Globus pallidus (tissue), 1 donor: Measurements from ENCODE around the gene TTC28.
"Not testable (repeated sequence)": the region's sequence is repeated elsewhere in the genome, so short reads cannot be mapped to it uniquely, and the experiment has no call there.

Experiments used
- DNase-seq: peaks from one replicate; pipeline ENCODE4 v3.0.0-alpha.2; 2015; ENCODE audit warnings: low spot score

Gene TTC28

GRCh38 chr22:28103596-28103995 lies 576.0 kb downstream of the TTC28 start:
- DNase-seq: no peak

GRCh38 chr22:28102151-28102812 lies 577.4 kb downstream of the TTC28 start:
- no peak for DNase-seq

GRCh38 chr22:28097627-28098026 lies 582.0 kb downstream of the TTC28 start:
- no peak for DNase-seq

- DNase-seq: no peak
These were observed 583.5 kb downstream of the TTC28 start for GRCh38 chr22:28096161-28096560.

- DNase-seq: no peak
These were observed 584.1 kb downstream of the TTC28 start for GRCh38 chr22:28095316-28096095.

GRCh38 chr22:28094771-28095170 lies 584.9 kb downstream of the TTC28 start:
- DNase-seq: no peak

- no peak for DNase-seq
These were observed 585.9 kb downstream of the TTC28 start for GRCh38 chr22:28093711-28094110.

GRCh38 chr22:28091486-28091885 lies 588.2 kb downstream of the TTC28 start:
- DNase-seq: no peak

GRCh38 chr22:28089541-28089940 lies 590.1 kb downstream of the TTC28 start:
- DNase-seq: not testable (repeated sequence)

- no peak for DNase-seq
These were observed 602.5 kb downstream of the TTC28 start for GRCh38 chr22:28077166-28077565.

- DNase-seq: no peak
These were observed 604.2 kb downstream of the TTC28 start for GRCh38 chr22:28075358-28075981.

GRCh38 chr22:28074526-28074925 lies 605.1 kb downstream of the TTC28 start:
- DNase-seq: no peak

- DNase-seq: no peak
These were observed 607.6 kb downstream of the TTC28 start for GRCh38 chr22:28072066-28072465.

- no peak for DNase-seq
These were observed 610.8 kb downstream of the TTC28 start for GRCh38 chr22:28068826-28069225.

- no peak for DNase-seq
These were observed 614.7 kb downstream of the TTC28 start for GRCh38 chr22:28064920-28065319.

- no peak for DNase-seq
These were observed 616.0 kb downstream of the TTC28 start for GRCh38 chr22:28063656-28064055.

GRCh38 chr22:28060594-28060993 lies 619.0 kb downstream of the TTC28 start:
- DNase-seq: not testable (repeated sequence)

- DNase-seq: no peak
These were observed 621.6 kb downstream of the TTC28 start for GRCh38 chr22:28058036-28058435.

GRCh38 chr22:28054819-28055208 lies 624.8 kb downstream of the TTC28 start:
- DNase-seq: no peak

GRCh38 chr22:28053896-28054818 lies 625.5 kb downstream of the TTC28 start:
- DNase-seq: no peak

- no peak for DNase-seq
These were observed 626.8 kb downstream of the TTC28 start for GRCh38 chr22:28052825-28053269.

- DNase-seq: peak; percentile 61
These were observed 627.8 kb downstream of the TTC28 start for GRCh38 chr22:28051787-28052356.
